K562 (cell line): ENCODE measurements around the gene C17orf113. TPM values are rescaled to one million over a fixed set of nuclear protein-coding genes. Genes with fewer than 3 reads are reported as not detected.

ENCODE experiments used
- ATF7 ChIP-seq: fragments of 450-650 bp; IDR thresholded peaks from 2 replicates; pipeline ENCODE4 v1.7.1; 2014; ENCODE audit warnings: mild to moderate bottlenecking, moderate library complexity
- BRF1 ChIP-seq: IDR thresholded peaks from 3 replicates; pipeline ENCODE4 v1.6.1; 2011; ENCODE audit warnings: borderline replicate concordance, mild to moderate bottlenecking; ENCODE audit not compliant: insufficient read length; ENCODE audit errors: extremely low read depth
- CBX8 ChIP-seq: fragments of 200-600 bp; sonication (generic); IDR thresholded peaks from 2 replicates; pipeline ENCODE4 v1.6.1; 2012; ENCODE audit warnings: borderline replicate concordance, mixed run types, low read depth, mild to moderate bottlenecking, moderate library complexity, mixed read lengths, low read length, control low read depth, inconsistent platforms; ENCODE audit not compliant: poor library complexity, severe bottlenecking; ENCODE audit errors: extremely low read depth
- DACH1 ChIP-seq: fragments of 450-650 bp; IDR thresholded peaks from 2 replicates; pipeline ENCODE4 v1.6.1; 2018; ENCODE audit not compliant: partially characterized antibody
- FUS ChIP-seq: fragments of 200-400 bp; formaldehyde crosslinking; optimal IDR thresholded peaks from 2 replicates; pipeline ENCODE3; 2017; ENCODE audit warnings: low read depth, low read length
- MAZ ChIP-seq, 2 experiments: fragments of 450-650 bp in 1 of 2; sonication (generic) in 1 of 2; formaldehyde crosslinking; IDR thresholded peaks in 1 of 2; conservative IDR thresholded peaks in 1 of 2; 2 replicates each; pipeline versions ENCODE4 v1.4.0 to v1.5.0; 2020; ENCODE audit warnings: mild to moderate bottlenecking in 1 of 2, missing genetic modification reagents in 1 of 2
- MEF2D ChIP-seq: conservative IDR thresholded peaks from 2 replicates; pipeline ENCODE4 v1.6.1; 2016; ENCODE audit warnings: low read depth, missing genetic modification characterization, missing compliant biosample characterization
- MYNN ChIP-seq, 2 experiments: sonication (generic); formaldehyde crosslinking in 1 of 2; IDR thresholded peaks; 2 replicates each; pipeline versions ENCODE4 v1.5.0 to v1.6.1; 2016 to 2020; ENCODE audit warnings: antibody characterized with exemption in 1 of 2, missing genetic modification reagents in 1 of 2
- PHB ChIP-seq: fragments of 250-450 bp; sonication (Bioruptor Pico); IDR thresholded peaks from 2 replicates; pipeline ENCODE4 v1.5.0; 2021
- PREB ChIP-seq: sonication (generic); formaldehyde crosslinking; IDR thresholded peaks from 2 replicates; pipeline ENCODE4 v1.8.1; 2023; ENCODE audit warnings: mild to moderate bottlenecking, missing genetic modification reagents
- RCOR1 ChIP-seq, 2 experiments: IDR thresholded peaks; 2 replicates each; pipeline ENCODE4 v1.6.1; 2012; ENCODE audit warnings: low read depth in 2 of 2, low read length in 2 of 2, borderline replicate concordance in 1 of 2, improper control_type of control experiment in 1 of 2
- SAFB ChIP-seq: fragments of 200-400 bp; formaldehyde crosslinking; IDR thresholded peaks from 2 replicates; pipeline ENCODE4 v1.6.1; 2017; ENCODE audit warnings: low read depth, low read length, borderline replicate concordance
- SMAD4 ChIP-seq: fragments of 250-450 bp; sonication (Bioruptor Pico); conservative IDR thresholded peaks from 2 replicates; pipeline ENCODE4 v1.8.0; 2021; ENCODE audit warnings: inconsistent platforms, mild to moderate bottlenecking, moderate library complexity
- SRSF1 ChIP-seq: fragments of 200-400 bp; formaldehyde crosslinking; IDR thresholded peaks from 2 replicates; pipeline ENCODE4 v1.6.1; 2017; ENCODE audit warnings: mild to moderate bottlenecking, low read depth, low read length, moderate library complexity
- ZBTB17 ChIP-seq: fragments of 450-650 bp; formaldehyde crosslinking; IDR thresholded peaks from 2 replicates; pipeline ENCODE4 v1.4.0; 2020; ENCODE audit warnings: mild to moderate bottlenecking
- ZNF146 ChIP-seq: IDR thresholded peaks from one replicate; pipeline ENCODE4 v1.6.1; 2018; ENCODE audit warnings: missing compliant biosample characterization; ENCODE audit not compliant: unreplicated experiment
- polyA plus RNA-seq, 8 experiments: library from polyadenylated mRNA; depleted of rRNA in 4 of 8; stranded (reverse) in 5 of 8; unstranded in 3 of 8; fragments of >200 nt; fragmentation: Nextera tagmentation in 2 of 8; fragmentation: Illumina TruSeq in 1 of 8; extraction: Ambion mirVana in 2 of 8; extraction: Trizol in 1 of 8; gene quantifications; 2 replicates each; pipeline versions ENCODE4 v1.2.1 to v1.2.3, GENCODE V29; 2011 to 2014; ENCODE audit warnings: inconsistent platforms in 1 of 8, missing spikeins in 1 of 8
- total RNA-seq, 7 experiments: library from RNA; depleted of rRNA in 6 of 7; stranded (reverse); fragments of >200 nt in 6 of 7; fragmentation: Illumina TruSeq in 2 of 7; extraction: Trizol in 2 of 7; gene quantifications; 2 replicates each; pipeline versions ENCODE4 v1.2.1 to v1.2.3, GENCODE V29; 2011 to 2021; ENCODE audit warnings: low replicate concordance in 1 of 7
- TF ChIP-seq, protein P1 (sequence below): fragments of 450-650 bp; IDR thresholded peaks from 2 replicates; pipeline ENCODE4 v1.7.1; 2018; ENCODE audit warnings: mild to moderate bottlenecking, low read depth; ENCODE audit not compliant: partially characterized antibody
- TF ChIP-seq, protein P2 (sequence below): fragments of 450-650 bp; IDR thresholded peaks from 2 replicates; pipeline ENCODE4 v1.6.1; 2018; ENCODE audit not compliant: partially characterized antibody

Gene C17orf113
- total and polyA plus RNA-seq, 9 of the 15 experiments (the other 6 are each of a cell fraction or from before 2014, with no cell fraction given) = 0.10 to 1.2 (median 0.31) TPM

GRCh38 chr17:42090964-42091790 is 40.8 kb upstream of the C17orf113 start (continued):
- no peak for TF ChIP-seq DACH1
- TF ChIP-seq CBX8 = no peak
- no peak for TF ChIP-seq SAFB
- peak; percentile 25; the same call in 1 of the 2 replicates for TF ChIP-seq SMAD4
- TF ChIP-seq FUS = no peak
- TF ChIP-seq MYNN (IDR thresholded peaks at IDR 0.05) = no peak
- TF ChIP-seq MYNN (CRISPR knock-in tag; IDR thresholded peaks at IDR 0.05) = no peak
- no peak for TF ChIP-seq PHB (CRISPR knock-in tag)
- TF ChIP-seq, protein P1, sequence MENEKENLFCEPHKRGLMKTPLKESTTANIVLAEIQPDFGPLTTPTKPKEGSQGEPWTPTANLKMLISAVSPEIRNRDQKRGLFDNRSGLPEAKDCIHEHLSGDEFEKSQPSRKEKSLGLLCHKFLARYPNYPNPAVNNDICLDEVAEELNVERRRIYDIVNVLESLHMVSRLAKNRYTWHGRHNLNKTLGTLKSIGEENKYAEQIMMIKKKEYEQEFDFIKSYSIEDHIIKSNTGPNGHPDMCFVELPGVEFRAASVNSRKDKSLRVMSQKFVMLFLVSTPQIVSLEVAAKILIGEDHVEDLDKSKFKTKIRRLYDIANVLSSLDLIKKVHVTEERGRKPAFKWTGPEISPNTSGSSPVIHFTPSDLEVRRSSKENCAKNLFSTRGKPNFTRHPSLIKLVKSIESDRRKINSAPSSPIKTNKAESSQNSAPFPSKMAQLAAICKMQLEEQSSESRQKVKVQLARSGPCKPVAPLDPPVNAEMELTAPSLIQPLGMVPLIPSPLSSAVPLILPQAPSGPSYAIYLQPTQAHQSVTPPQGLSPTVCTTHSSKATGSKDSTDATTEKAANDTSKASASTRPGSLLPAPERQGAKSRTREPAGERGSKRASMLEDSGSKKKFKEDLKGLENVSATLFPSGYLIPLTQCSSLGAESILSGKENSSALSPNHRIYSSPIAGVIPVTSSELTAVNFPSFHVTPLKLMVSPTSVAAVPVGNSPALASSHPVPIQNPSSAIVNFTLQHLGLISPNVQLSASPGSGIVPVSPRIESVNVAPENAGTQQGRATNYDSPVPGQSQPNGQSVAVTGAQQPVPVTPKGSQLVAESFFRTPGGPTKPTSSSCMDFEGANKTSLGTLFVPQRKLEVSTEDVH = no peak
- TF ChIP-seq ZBTB17 (CRISPR knock-in tag) = 0 out of 2 replicates have a peak, but pooled peaks have one; percentile 19
- TF ChIP-seq MAZ (CRISPR knock-in tag; conservative IDR thresholded peaks at IDR 0.05 in 1 of 2, IDR thresholded peaks at IDR 0.05 in 1 of 2) = 0 out of 4 replicates have a peak, but pooled peaks of 1 of the 2 experiments have one; percentile 22
- TF ChIP-seq, protein P2, sequence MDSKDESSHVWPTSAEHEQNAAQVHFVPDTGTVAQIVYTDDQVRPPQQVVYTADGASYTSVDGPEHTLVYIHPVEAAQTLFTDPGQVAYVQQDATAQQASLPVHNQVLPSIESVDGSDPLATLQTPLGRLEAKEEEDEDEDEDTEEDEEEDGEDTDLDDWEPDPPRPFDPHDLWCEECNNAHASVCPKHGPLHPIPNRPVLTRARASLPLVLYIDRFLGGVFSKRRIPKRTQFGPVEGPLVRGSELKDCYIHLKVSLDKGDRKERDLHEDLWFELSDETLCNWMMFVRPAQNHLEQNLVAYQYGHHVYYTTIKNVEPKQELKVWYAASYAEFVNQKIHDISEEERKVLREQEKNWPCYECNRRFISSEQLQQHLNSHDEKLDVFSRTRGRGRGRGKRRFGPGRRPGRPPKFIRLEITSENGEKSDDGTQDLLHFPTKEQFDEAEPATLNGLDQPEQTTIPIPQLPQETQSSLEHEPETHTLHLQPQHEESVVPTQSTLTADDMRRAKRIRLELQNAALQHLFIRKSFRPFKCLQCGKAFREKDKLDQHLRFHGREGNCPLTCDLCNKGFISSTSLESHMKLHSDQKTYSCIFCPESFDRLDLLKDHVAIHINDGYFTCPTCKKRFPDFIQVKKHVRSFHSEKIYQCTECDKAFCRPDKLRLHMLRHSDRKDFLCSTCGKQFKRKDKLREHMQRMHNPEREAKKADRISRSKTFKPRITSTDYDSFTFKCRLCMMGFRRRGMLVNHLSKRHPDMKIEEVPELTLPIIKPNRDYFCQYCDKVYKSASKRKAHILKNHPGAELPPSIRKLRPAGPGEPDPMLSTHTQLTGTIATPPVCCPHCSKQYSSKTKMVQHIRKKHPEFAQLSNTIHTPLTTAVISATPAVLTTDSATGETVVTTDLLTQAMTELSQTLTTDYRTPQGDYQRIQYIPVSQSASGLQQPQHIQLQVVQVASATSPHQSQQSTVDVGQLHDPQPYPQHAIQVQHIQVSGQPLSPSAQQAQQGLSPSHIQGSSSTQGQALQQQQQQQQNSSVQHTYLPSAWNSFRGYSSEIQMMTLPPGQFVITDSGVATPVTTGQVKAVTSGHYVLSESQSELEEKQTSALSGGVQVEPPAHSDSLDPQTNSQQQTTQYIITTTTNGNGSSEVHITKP = no peak
- no peak for TF ChIP-seq PREB (CRISPR knock-in tag)
- TF ChIP-seq ZNF146 = no peak
- no peak for TF ChIP-seq RCOR1 (IDR thresholded peaks at IDR 0.05; ENCODE audit: borderline replicate concordance in 1 of 2, low read depth in 2 of 2, low read length in 2 of 2)
- TF ChIP-seq MEF2D (tag) = 0 out of 2 replicates have a peak, but pooled peaks have one; percentile 50
- no peak for TF ChIP-seq SRSF1
- no peak for TF ChIP-seq BRF1
- TF ChIP-seq ATF7 = peak; percentile 50
